ENCODE measurements around the gene CNTNAP2. TPM values are rescaled to one million over a fixed set of nuclear protein-coding genes. Genes with fewer than 3 reads are reported as not detected.

CNTNAP2 gene
- total RNA-seq, 1 experiment from 2014 or later = 0.03 TPM

GRCh38 chr7:147818317-147818716 lies 1701.7 kb downstream of the CNTNAP2 start:
- ChIA-PET CTCF (no interaction called here), POLR2A (no interaction called here)
- no peak overlapping the region for H3K27ac ChIP-seq (ENCODE audit: low read length)
- H3K9me3 ChIP-seq (ENCODE audit: control insufficient read depth, insufficient read depth, low read depth, low read length) = no peaks in the 10 kb centered on the region
- TF ChIP-seq, protein P1, sequence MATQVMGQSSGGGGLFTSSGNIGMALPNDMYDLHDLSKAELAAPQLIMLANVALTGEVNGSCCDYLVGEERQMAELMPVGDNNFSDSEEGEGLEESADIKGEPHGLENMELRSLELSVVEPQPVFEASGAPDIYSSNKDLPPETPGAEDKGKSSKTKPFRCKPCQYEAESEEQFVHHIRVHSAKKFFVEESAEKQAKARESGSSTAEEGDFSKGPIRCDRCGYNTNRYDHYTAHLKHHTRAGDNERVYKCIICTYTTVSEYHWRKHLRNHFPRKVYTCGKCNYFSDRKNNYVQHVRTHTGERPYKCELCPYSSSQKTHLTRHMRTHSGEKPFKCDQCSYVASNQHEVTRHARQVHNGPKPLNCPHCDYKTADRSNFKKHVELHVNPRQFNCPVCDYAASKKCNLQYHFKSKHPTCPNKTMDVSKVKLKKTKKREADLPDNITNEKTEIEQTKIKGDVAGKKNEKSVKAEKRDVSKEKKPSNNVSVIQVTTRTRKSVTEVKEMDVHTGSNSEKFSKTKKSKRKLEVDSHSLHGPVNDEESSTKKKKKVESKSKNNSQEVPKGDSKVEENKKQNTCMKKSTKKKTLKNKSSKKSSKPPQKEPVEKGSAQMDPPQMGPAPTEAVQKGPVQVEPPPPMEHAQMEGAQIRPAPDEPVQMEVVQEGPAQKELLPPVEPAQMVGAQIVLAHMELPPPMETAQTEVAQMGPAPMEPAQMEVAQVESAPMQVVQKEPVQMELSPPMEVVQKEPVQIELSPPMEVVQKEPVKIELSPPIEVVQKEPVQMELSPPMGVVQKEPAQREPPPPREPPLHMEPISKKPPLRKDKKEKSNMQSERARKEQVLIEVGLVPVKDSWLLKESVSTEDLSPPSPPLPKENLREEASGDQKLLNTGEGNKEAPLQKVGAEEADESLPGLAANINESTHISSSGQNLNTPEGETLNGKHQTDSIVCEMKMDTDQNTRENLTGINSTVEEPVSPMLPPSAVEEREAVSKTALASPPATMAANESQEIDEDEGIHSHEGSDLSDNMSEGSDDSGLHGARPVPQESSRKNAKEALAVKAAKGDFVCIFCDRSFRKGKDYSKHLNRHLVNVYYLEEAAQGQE (IDR thresholded peaks at IDR 0.05; ENCODE audit: insufficient read depth in 1 of 2, low read depth in 2 of 2, low read length in 1 of 2) = no peak
- TF ChIP-seq, protein P2, sequence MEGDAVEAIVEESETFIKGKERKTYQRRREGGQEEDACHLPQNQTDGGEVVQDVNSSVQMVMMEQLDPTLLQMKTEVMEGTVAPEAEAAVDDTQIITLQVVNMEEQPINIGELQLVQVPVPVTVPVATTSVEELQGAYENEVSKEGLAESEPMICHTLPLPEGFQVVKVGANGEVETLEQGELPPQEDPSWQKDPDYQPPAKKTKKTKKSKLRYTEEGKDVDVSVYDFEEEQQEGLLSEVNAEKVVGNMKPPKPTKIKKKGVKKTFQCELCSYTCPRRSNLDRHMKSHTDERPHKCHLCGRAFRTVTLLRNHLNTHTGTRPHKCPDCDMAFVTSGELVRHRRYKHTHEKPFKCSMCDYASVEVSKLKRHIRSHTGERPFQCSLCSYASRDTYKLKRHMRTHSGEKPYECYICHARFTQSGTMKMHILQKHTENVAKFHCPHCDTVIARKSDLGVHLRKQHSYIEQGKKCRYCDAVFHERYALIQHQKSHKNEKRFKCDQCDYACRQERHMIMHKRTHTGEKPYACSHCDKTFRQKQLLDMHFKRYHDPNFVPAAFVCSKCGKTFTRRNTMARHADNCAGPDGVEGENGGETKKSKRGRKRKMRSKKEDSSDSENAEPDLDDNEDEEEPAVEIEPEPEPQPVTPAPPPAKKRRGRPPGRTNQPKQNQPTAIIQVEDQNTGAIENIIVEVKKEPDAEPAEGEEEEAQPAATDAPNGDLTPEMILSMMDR (IDR thresholded peaks at IDR 0.05) = no peak
- TF ChIP-seq TCF7L2 (IDR thresholded peaks at IDR 0.05; ENCODE audit: low read depth, low read length) (no peak), SIN3A (IDR thresholded peaks at IDR 0.05; ENCODE audit: borderline replicate concordance, insufficient read depth, low read depth, low read length) (no peak), POLR2AphosphoS5 (IDR thresholded peaks at IDR 0.05; ENCODE audit: low read depth, low read length) (no peak)
- no peaks in the 10 kb centered on the region for H3K36me3 ChIP-seq (ENCODE audit: control insufficient read depth, insufficient read depth, low read length)
- no peak overlapping the region for H3K4me3 ChIP-seq (ENCODE audit: low read depth in 2 of 2, low read length in 2 of 2)
- BruUV-seq (replicated peaks) = no TSS peak
- H3K27me3 ChIP-seq (ENCODE audit: control insufficient read depth, insufficient read depth, low read length) = no peaks in the 10 kb centered on the region
- no peak for ATAC-seq
- H3K4me1 ChIP-seq (ENCODE audit: control insufficient read depth, insufficient read depth, low read length) = no peaks in the 10 kb centered on the region
- DNase-seq (ENCODE audit: low read depth, low spot score) = no peak
- intact Hi-C loops (cut with micrococcal nuclease; ENCODE audit: unreplicated experiment) = no loop called here
- in situ Hi-C loops (cut with HindIII; ENCODE audit: low pct_unique_long_range_greater_than_20kb, low sequenced_read_pairs) = no loop called here

DNA sequence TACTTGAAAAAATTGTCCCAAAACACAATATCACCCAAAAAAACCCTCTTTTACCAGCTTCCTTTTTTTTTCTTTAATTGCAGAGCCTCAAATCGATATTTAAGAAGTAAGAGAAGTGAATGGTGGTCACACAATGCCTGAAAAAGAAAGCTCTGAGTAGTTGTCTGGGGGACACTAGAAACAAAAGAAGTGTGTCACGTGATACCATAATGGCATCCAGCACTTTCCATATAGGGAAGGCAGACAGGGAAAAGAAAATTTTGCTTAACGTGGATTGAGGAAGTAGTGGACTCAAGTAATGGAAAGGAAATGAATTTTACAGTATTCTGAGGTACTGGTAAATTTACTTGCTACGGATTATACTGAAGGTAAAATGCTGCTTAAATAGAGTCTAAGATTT lies 1708.1 kb downstream of the CNTNAP2 start:
- Histone ChIP-seq H3K27me3 (ENCODE audit: control insufficient read depth, insufficient read depth, low read length) (no peaks in the 10 kb centered on the region), H3K36me3 (ENCODE audit: control insufficient read depth, insufficient read depth, low read length) (no peaks in the 10 kb centered on the region), H3K4me3 (ENCODE audit: low read depth in 2 of 2, low read length in 2 of 2) (no peak overlapping the region), H3K9me3 (ENCODE audit: control insufficient read depth, insufficient read depth, low read depth, low read length) (no peaks in the 10 kb centered on the region), H3K4me1 (ENCODE audit: control insufficient read depth, insufficient read depth, low read length) (no peaks in the 10 kb centered on the region), H3K27ac (ENCODE audit: low read length) (no peak overlapping the region)
- POLR2A ChIA-PET = no interaction called here
- DNase-seq (ENCODE audit: low read depth, low spot score) (no peak), ATAC-seq (no peak)
- TF ChIP-seq, protein P1 (IDR thresholded peaks at IDR 0.05; ENCODE audit: insufficient read depth in 1 of 2, low read depth in 2 of 2, low read length in 1 of 2) = no peak
- TF ChIP-seq SIN3A (IDR thresholded peaks at IDR 0.05; ENCODE audit: borderline replicate concordance, insufficient read depth, low read depth, low read length) = no peak
- TF ChIP-seq TCF7L2 (IDR thresholded peaks at IDR 0.05; ENCODE audit: low read depth, low read length) = no peak
- TF ChIP-seq POLR2AphosphoS5 (IDR thresholded peaks at IDR 0.05; ENCODE audit: low read depth, low read length) = no peak
- TF ChIP-seq, protein P2 (IDR thresholded peaks at IDR 0.05) = no peak
- in situ Hi-C loops (cut with HindIII; ENCODE audit: low pct_unique_long_range_greater_than_20kb, low sequenced_read_pairs) = no loop called here
- intact Hi-C loops (cut with micrococcal nuclease; ENCODE audit: unreplicated experiment) = no loop called here
- CTCF ChIA-PET = no interaction called here
- BruUV-seq (replicated peaks) = no TSS peak
